HL-60/S4 treated with retinoic acid at 250 ng/mL for 4 days and 3 days (cell line): ENCODE measurements around the gene LHB.
"Not testable (repeated sequence)": the region's sequence is repeated elsewhere in the genome, so short reads cannot be mapped to it uniquely, and the experiment has no call there.

Source experiments
- in situ Hi-C: fragments of 300-500 bp; cut with MboI; formaldehyde crosslinking; loops from 2 replicates; pipeline ENCODE4 v1.7.0; 2022; ENCODE audit warnings: low sequenced_read_pairs

LHB gene

GRCh38 chr19:49038557-49039276 is 21.8 kb upstream of the LHB start:
- in situ Hi-C loops, result not testable (repeated sequence)

GRCh38 chr19:49038111-49038510 is 21.2 kb upstream of the LHB start:
- in situ Hi-C loops, result not testable (repeated sequence)

- in situ Hi-C loops, result not testable (repeated sequence)
These were observed 19.9 kb upstream of the LHB start, which contains the start of gene CGB1 for GRCh38 chr19:49036815-49037214. Gene CGB1, minus strand, starts transcription at chr19:49036895. Its CDS starts 184 bp downstream, at chr19:49036711.

- in situ Hi-C loops, result not testable (repeated sequence)
These were observed 14.9 kb upstream of the LHB start, which contains the start of gene CGB2 for GRCh38 chr19:49031642-49032301. Gene CGB2, plus strand, starts transcription at chr19:49031890. Its CDS starts 206 bp downstream, at chr19:49032096.

- in situ Hi-C loops, result not testable (repeated sequence)
These were observed 13.4 kb upstream of the LHB start for GRCh38 chr19:49030323-49030722.

- in situ Hi-C loops, result not testable (repeated sequence)
These were observed 12.9 kb upstream of the LHB start for GRCh38 chr19:49029749-49030148.

GRCh38 chr19:49028686-49029085 is 11.8 kb upstream of the LHB start:
- in situ Hi-C loops, result not testable (repeated sequence)

- in situ Hi-C loops, result not testable (repeated sequence)
These were observed 8.7 kb upstream of the LHB start for GRCh38 chr19:49025599-49025998.

- in situ Hi-C loops, result not testable (repeated sequence)
These were observed 8.2 kb upstream of the LHB start for GRCh38 chr19:49025088-49025487.

GRCh38 chr19:49024233-49024632 is 7.3 kb upstream of the LHB start, which contains the start of gene CGB3:
Gene CGB3, minus strand, starts transcription at chr19:49024333. Its CDS starts 362 bp downstream, at chr19:49023971.
- in situ Hi-C loops, result not testable (repeated sequence)

- in situ Hi-C loops, result no loop called here
These were observed 5.2 kb upstream of the LHB start for GRCh38 chr19:49022116-49022515.

GRCh38 chr19:49020931-49021895 is 4.3 kb upstream of the LHB start:
- in situ Hi-C loops, result no loop called here

- in situ Hi-C loops, result no loop called here
These were observed 3.5 kb upstream of the LHB start for GRCh38 chr19:49020342-49020741.

GRCh38 chr19:49019242-49019932 is 2.5 kb upstream of the LHB start:
- in situ Hi-C loops, result no loop called here

GRCh38 chr19:49018388-49019241 is 1.7 kb upstream of the LHB start:
- in situ Hi-C loops, result not testable (repeated sequence)

GRCh38 chr19:49017666-49018351 is 918 bp upstream of the LHB start:
- in situ Hi-C loops, result no loop called here

- in situ Hi-C loops, result no loop called here
These were observed 638 bp downstream of the LHB start for GRCh38 chr19:49016067-49016839.

GRCh38 chr19:49014870-49015255 is 2.0 kb downstream of the LHB start:
- in situ Hi-C loops, result no loop called here
